Measurements from ENCODE around the gene ATP11B.

The ATP11B gene

DNA sequence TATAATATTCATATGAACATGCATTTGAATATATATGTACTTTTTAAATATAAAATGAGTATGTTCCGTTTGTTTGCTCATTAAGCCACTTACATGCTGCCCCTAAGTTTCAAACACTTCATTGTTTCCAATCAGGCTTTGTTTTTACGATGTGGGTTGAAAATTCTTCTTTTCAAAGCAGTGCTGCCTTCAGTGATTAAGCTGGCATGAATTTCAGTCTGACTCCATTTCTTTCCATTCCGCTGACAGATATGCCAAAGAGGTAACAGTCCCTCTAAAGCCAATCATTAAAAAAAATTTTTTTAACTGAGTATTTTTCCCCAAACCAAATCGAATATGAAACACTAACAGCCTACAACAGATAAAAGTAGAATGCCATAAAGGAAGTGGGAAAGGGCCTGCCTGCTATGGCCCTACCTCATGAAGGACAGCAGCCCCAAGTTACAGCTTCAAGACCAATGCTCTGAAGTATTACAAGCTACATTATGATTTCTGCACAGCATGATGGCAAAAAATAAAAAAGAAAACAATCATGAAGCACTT is 147.0 kb downstream of the ATP11B start:
- Histone ChIP-seq H4K20me1 (ENCODE audit: low read depth, low read length) (no peaks in the 10 kb centered on the region), H3K9me3 (ENCODE audit: insufficient read depth, low read length) (no peaks in the 10 kb centered on the region), H3F3A (ENCODE audit: insufficient read depth) (peaks cover 15% of the 10 kb centered on the region), H2AFZ (ENCODE audit: low read depth, low read length, severe bottlenecking) (no peak overlapping the region), H3K27me3 (ENCODE audit: low read length) (no peaks in the 10 kb centered on the region), H3K4me3 (ENCODE audit: insufficient read depth, low read length, poor library complexity, severe bottlenecking) (no peak overlapping the region), H3K27ac (ENCODE audit: low read depth, low read length) (no peak overlapping the region), H3K4me2 (ENCODE audit: low read depth, low read length, poor library complexity, severe bottlenecking) (no peak overlapping the region), H3K9ac (ENCODE audit: low read length) (no peak overlapping the region), H3K79me2 (ENCODE audit: insufficient read depth, low read length) (no peaks in the 10 kb centered on the region), H3K9me2 (replicated peaks; ENCODE audit: insufficient read depth, low read length) (no peaks in the 10 kb centered on the region), H3K36me3 (ENCODE audit: low read length) (peaks cover 16% of the 10 kb centered on the region; the same call in 1 of the 2 replicates)
- TF ChIP-seq, protein P1, sequence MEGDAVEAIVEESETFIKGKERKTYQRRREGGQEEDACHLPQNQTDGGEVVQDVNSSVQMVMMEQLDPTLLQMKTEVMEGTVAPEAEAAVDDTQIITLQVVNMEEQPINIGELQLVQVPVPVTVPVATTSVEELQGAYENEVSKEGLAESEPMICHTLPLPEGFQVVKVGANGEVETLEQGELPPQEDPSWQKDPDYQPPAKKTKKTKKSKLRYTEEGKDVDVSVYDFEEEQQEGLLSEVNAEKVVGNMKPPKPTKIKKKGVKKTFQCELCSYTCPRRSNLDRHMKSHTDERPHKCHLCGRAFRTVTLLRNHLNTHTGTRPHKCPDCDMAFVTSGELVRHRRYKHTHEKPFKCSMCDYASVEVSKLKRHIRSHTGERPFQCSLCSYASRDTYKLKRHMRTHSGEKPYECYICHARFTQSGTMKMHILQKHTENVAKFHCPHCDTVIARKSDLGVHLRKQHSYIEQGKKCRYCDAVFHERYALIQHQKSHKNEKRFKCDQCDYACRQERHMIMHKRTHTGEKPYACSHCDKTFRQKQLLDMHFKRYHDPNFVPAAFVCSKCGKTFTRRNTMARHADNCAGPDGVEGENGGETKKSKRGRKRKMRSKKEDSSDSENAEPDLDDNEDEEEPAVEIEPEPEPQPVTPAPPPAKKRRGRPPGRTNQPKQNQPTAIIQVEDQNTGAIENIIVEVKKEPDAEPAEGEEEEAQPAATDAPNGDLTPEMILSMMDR (IDR thresholded peaks at IDR 0.05; ENCODE audit: insufficient read depth, low read length, poor library complexity, severe bottlenecking) = no peak
- no peak for TF ChIP-seq EZH2phosphoT487 (conservative IDR thresholded peaks at IDR 0.05; ENCODE audit: low read length)

- Histone ChIP-seq H3K9me3 (ENCODE audit: insufficient read depth, low read length) (no peaks in the 10 kb centered on the region), H3F3A (ENCODE audit: insufficient read depth) (peaks cover 12% of the 10 kb centered on the region), H3K27ac (ENCODE audit: low read depth, low read length) (no peak overlapping the region), H3K79me2 (ENCODE audit: insufficient read depth, low read length) (no peaks in the 10 kb centered on the region), H3K9me2 (replicated peaks; ENCODE audit: insufficient read depth, low read length) (no peaks in the 10 kb centered on the region), H3K9ac (ENCODE audit: low read length) (no peak overlapping the region), H3K36me3 (ENCODE audit: low read length) (peaks cover 16% of the 10 kb centered on the region; the same call in 1 of the 2 replicates), H3K27me3 (ENCODE audit: low read length) (no peaks in the 10 kb centered on the region), H2AFZ (ENCODE audit: low read depth, low read length, severe bottlenecking) (no peak overlapping the region), H4K20me1 (ENCODE audit: low read depth, low read length) (no peaks in the 10 kb centered on the region), H3K4me2 (ENCODE audit: low read depth, low read length, poor library complexity, severe bottlenecking) (no peak overlapping the region), H3K4me3 (ENCODE audit: insufficient read depth, low read length, poor library complexity, severe bottlenecking) (no peak overlapping the region)
- no peak for TF ChIP-seq EZH2phosphoT487 (conservative IDR thresholded peaks at IDR 0.05; ENCODE audit: low read length)
- TF ChIP-seq, protein P1 (IDR thresholded peaks at IDR 0.05; ENCODE audit: insufficient read depth, low read length, poor library complexity, severe bottlenecking) = no peak
Measured at GRCh38 chr3:182941719-182942118, 148.4 kb downstream of the ATP11B start.

DNA sequence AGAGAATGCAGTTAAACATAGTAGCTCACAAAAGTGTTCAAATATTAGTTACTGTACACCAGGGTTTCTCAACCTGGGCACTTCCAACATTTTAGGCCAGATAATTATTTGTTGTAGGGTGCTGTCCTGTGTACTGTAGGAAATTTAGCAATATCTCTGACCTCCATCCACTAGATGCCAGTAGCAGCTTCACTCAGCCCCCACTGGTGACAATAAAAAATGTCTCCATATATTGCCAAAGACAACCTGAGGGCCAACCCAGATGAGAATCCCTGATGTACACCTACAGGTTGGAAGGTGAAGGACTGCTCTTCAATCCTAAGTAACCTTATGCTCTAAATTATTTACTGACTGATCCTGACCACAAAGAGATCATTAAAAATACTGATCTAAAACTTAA is 154.6 kb downstream of the ATP11B start:
- H3K9me2 ChIP-seq (replicated peaks; ENCODE audit: insufficient read depth, low read length) = no peaks in the 10 kb centered on the region
- no peak overlapping the region for H3K27ac ChIP-seq (ENCODE audit: low read depth, low read length)
- no peaks in the 10 kb centered on the region for H3K79me2 ChIP-seq (ENCODE audit: insufficient read depth, low read length)
- H4K20me1 ChIP-seq (ENCODE audit: low read depth, low read length) = no peaks in the 10 kb centered on the region
- no peak overlapping the region for H3K4me3 ChIP-seq (ENCODE audit: insufficient read depth, low read length, poor library complexity, severe bottlenecking)
- H3K9ac ChIP-seq (ENCODE audit: low read length) = no peak overlapping the region
- TF ChIP-seq, protein P1 (IDR thresholded peaks at IDR 0.05; ENCODE audit: insufficient read depth, low read length, poor library complexity, severe bottlenecking) = no peak
- TF ChIP-seq EZH2phosphoT487 (conservative IDR thresholded peaks at IDR 0.05; ENCODE audit: low read length) = no peak
- no peak overlapping the region for H3K4me2 ChIP-seq (ENCODE audit: low read depth, low read length, poor library complexity, severe bottlenecking)
- peaks cover 15% of the 10 kb centered on the region; the same call in 1 of the 2 replicates for H3K36me3 ChIP-seq (ENCODE audit: low read length)
- no peaks in the 10 kb centered on the region for H3K9me3 ChIP-seq (ENCODE audit: insufficient read depth, low read length)
- peaks cover 5% of the 10 kb centered on the region; the same call in 1 of the 2 replicates for H3F3A ChIP-seq (ENCODE audit: insufficient read depth)
- H2AFZ ChIP-seq (ENCODE audit: low read depth, low read length, severe bottlenecking) = no peak overlapping the region
- no peaks in the 10 kb centered on the region for H3K27me3 ChIP-seq (ENCODE audit: low read length)
